GM04504 (cell line): ENCODE results near the gene CFLAR.
"Not testable (repeated sequence)": the region's sequence is repeated elsewhere in the genome, so short reads cannot be mapped to it uniquely, and the experiment has no call there.

Experiments
- DNase-seq: peaks from one replicate; pipeline ENCODE4 v3.0.0-alpha.2; 2012; ENCODE audit warnings: low read depth

The CFLAR gene

GRCh38 chr2:201118961-201119854 lies 3.2 kb downstream of the CFLAR start:
- DNase-seq, result no peak

DNA sequence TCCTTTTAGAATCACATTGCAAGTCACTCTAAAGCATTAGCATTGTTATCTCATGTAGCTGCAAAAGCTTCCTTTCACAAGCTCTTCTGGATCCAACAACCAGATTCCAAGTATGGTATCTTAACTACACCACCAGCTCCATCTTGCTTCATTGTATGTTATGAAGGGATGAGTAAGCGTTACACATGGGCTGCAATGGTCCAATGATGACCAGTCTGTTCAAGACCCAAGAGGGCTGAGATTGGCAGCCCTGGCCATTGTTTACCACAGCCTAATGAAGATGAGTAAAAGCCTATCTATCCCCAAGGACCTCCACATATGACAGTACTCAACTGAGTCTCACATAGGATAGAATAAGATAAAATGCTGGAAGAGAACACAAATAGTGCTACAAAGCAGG lies 6.3 kb downstream of the CFLAR start:
- DNase-seq, result no peak

DNA sequence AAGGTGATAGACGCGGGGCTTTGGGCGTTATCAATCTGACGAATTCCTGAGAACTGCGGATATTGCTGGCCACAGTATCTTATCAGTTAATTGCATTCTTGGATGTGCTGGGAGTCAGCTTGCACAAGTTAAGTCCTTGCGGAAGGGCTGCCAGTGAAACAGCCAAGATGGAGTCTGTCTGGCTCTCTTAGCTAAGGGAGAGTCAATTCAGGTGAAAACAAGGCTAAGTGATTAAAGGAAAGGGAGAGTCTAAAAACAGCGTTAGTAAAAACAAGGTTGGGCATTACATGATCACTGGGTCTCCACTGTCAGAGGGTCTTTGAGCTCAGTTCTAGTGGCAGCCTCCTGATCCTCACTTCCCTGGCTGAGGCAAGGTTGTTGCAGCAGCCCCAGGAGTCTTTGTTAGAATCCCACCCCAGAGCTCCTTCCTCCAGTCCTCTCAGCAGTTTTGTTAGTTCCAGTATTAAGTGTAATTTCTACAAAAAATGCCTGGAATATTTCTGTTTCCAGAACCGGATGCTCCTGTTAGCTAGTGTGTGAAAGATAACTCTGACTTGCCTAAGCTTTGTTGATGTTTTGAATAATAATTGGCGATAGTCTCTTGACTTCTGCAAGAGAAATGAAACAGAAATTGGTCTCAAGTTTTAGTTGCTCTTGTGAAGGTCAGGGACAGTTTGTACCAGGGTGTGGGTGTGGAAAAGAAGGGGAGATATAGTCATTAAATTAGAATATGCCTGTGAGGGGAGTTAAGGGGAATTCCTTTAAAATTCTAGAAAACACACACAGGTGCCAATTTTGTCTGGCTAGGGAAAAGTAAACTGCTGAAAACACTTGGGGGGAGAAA lies 10.6 kb downstream of the CFLAR start:
- DNase-seq, result no peak

DNA sequence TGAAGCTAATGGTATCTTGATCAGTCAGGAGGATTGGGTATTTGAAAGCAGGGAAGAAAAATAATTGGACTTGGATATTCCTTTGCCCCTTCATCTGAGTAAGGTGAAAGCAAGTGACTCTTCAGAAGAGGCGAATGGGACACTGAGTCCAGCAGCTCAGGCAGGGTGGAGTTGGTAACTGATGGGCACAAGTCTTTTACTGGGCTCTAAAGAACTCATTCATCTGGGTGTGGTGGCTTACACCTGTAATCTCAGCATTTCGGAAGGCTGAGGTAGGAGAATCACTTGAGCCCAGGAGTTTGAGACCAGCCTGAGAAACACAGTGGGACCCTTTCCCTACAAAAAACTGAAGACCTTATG lies 11.2 kb downstream of the CFLAR start:
- DNase-seq, result no peak

DNA sequence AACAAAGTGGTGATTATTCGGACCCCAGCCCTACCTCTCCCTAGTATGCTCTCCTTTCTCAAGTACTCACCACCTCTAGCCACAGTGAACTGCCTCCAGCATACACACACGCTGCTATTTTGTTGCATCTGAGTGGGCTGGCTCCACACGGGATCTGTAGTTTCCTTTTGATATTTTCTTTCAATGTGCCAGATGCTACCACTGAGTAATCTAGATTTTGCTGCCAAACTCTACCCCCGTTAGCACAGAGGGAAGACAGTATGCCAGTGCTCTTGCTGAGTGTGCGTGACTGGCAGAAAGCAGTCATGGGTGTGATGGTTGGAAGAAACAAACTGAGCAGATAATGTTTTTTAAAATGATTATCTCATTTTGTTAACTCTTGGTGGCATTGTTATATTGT lies 11.6 kb downstream of the CFLAR start:
- peak; percentile 65 for DNase-seq

- DNase-seq, result no peak
Measured at GRCh38 chr2:201128033-201128432, 12.1 kb downstream of the CFLAR start.

GRCh38 chr2:201128933-201129505 lies 13.1 kb downstream of the CFLAR start:
- DNase-seq, result no peak

- no peak for DNase-seq
Measured at GRCh38 chr2:201130524-201131186, 14.7 kb downstream of the CFLAR start.

DNA sequence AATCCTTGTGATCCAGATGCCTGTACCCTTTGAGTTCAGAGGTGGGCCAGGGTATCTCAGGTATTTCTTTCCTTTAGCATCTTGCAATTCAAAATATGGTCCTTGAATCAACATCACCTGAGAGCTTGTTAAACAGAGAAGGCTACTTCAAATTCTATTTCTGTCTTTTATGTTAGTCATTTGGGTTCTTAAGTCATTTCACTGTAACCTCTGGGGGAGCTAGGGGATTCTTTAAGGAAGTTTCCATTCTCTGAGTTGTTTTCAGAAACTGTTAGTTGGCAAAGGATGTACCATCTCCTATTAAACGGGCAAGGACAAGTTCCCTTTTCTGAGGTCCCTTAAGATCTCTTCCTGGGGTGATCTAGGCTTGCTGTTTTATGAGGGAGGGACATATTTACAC lies 16.6 kb downstream of the CFLAR start:
- no peak for DNase-seq

DNA sequence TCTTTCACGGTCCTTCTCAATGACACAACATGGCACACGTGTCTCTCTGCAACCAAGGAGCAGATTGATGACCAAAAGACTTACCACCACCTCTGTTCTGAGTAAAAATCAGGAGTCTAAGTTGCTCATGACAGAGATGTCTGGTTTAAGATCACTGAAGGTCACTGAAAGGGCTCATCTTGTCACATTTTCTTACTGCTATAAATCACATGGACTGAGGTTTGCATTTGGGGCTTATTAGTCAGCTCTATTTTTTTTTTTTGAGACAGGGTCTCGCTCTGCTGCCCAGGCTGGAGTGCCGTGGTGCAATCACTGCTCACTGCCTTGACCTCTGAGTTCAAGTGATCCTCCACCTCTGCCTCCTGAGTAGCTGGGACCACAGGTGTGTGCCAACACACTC lies 19.4 kb downstream of the CFLAR start:
- no peak for DNase-seq

DNA sequence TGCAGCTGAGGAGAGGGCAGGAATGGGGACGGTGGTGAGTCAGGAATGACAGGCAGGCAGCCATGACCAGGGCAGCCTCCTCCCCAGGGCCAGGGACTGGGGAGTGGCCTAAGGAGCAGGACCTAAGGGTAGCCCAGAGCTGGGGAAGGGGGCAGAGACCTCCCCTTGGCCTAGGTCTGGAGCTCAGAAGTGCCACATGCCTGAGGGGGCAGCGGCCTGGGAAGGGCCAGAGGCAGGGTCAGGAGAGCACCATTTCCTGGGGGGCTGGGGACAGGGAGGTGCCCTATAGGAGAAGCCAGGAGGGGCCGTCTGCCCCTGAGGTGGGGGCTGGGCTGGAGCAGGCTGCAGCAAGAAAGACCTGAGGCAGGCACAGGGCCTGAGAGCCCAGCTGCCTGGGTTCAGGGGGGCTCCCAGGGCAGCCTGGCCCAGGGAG lies 20.9 kb downstream of the CFLAR start:
- no peak for DNase-seq

DNA sequence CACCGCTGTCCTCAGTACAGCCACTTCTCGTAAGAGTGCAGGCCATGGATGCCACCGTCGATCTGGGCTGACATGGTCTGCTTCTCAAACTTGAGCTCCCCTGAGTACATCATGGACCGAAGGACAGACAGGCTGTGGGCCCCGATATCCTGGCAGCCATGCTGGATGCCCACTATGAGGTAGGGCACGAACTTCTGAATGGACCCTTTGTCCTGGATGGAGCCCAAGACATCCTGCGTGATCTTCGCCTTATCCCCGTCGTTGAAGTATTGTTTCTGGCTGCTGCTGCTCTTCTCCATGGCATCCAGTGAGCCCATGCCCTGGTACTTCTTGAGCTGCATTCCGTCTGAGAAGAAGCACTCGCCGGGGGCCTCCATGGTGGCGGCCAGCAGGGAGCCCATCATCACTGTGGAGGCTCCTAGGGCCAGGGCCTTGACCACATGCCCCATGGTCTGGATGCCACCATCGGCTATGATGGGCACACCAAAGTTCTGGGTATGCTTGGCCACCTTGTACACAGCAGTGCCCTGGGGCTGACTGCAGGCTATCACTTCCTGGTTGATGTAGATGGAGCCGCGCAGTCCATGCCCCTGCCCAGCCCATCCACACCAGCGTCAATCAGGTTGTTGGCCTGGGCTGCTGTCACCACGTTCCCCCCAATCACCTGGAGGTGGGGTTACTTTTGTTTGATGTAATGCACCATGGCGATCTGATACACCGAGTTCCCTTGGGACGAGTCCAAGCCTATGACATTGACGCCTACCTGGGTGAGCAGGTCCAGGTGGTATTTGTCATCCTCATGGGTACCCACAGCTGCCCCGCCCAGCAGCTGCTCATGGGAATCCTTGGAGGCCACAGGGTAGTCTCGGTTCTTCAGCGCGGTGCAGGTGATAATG lies 21.8 kb downstream of the CFLAR start:
- no peak for DNase-seq

GRCh38 chr2:201138401-201138970 lies 22.5 kb downstream of the CFLAR start:
- no peak for DNase-seq

DNA sequence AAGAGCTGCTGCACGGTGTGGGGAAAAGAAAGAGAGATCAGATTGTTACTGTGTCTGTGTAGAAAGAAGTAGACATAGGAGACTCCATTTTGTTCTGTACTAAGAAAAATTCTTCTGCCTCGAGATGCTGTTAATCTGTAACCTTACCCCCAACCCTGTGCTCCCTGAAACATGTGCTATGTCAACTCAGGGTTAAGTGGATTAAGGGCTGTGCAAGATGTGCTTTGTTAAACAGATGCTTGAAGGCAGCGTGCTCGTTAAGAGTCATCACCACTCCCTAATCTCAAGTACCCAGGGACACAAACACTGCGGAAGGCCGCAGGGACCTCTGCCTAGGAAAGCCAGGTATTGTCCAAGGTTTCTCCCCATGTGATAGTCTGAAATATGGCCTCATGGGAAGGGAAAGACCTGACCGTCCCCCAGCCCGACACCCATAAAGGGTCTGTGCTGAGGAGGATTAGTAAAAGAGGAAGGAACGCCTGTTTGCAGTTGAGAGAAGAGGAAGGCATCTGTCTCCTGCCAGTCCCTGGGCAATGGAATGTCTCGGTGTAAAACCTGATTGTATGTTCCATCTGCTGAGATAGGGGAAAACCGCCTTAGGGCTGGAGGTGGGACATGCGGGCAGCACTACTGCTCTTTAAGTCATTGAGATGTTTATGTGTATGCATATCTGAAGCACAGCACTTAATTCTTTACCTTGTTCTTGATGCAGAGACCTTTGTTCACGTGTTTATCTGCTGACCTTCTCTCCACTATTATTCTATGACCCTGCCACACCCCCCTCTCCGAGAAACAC lies 23.2 kb downstream of the CFLAR start:
- not testable (repeated sequence) for DNase-seq

DNA sequence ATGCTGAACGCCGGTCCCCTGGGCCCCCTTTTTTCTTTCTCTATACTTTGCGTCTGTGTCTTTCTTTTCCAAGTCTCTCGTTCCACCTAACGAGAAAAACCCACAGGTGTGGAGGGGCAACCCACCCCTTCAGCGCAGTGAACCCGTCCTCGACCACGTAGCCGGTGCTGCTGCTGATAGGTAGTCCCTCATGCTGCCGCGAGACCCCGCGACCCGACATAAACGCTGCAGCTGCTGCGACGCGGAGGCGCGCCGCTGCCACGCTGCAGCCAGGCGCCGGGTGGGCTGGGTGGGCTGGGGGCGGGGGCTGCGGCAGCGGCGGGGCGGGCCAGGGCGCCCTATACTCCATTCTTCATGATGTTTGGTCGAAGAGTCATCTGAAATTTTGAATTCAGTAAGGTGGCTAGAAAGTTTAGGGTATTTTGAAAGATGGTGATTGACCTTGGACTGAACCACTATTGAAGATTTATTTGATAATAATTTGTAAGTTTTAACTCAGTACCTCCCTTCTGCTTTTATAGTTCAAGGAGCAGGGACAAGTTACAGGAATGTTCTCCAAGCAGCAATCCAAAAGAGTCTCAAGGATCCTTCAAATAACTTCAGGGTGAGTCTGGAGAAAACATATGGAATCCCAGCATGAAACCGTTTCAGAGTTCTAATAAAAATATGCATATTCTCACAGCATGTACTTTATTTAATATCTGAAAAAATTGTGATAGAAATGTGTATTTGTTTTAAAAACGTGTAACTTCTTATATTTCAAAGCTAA lies 24.1 kb downstream of the CFLAR start:
- DNase-seq, result no peak

DNA sequence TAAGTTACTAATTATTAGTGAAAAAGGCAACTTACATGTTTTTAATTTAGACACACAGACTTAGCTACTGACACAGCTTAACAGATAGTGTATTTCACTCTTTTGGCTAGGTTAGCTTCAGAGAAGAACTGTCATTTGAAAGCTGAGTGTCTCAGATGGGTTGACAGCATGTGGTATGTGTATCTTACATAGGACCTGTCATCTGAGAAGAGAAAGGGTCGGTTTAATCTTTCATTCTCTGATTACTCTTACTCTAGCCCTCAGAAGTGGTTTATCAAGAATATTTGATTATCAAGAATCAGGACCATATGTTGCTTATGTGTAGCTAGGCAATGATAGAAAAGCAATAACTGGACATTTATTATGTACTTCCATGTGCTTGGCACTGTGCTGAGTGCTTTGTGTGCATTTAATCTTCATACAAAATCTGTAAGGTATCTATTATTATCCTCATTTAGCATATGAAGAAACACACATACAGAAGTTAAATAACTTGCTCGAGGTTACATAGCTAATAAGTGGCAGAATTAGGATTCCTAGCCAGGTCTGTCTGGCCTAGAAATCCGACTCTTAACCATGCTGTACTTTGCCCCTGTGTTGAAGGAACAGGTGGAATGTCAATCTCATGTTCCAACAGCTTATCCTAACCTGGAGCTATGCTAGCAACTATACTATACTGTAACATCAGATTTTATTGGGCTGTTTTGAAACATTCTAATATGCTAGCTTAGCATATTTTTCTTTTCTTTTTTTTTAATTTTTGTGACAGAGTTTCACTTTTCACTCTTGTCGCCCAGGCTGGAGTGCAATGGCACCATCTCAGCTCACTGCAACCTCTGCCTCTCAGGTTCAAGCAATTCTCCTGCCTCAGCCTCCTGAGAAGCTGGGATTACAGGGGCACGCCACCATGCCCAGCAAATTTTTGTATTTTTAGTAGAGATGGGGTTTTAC lies 28.4 kb downstream of the CFLAR start:
- DNase-seq, result no peak

DNA sequence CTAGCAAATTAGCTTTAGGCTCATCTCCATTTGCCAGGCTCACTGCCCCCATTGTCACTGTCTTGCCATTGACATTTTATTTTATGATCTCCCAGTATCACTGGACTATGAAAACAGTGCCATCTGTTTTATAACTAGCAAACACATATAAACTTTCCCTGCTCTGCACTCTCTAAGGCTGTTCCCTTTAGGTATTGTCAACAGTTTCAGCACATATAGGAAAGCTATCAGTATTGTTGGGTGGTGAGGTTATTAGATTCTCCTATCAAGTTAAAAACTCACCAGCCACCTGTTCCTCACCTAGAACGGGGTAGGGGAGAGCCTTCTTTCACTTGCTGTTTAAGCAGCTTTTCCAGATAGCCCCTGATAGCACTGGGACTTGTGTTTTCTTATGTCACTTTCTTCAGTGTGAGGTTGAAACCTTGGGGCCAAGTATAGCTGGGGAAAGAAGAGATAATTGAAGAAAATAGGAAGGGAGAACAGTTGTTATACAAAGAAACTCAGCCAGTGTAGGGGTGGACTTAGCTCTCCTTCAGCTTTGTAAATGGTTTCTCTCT lies 32.5 kb downstream of the CFLAR start:
- no peak for DNase-seq
